Spleen (tissue), 11 donors: ENCODE measurements around the gene ATP5F1D. TPM values are rescaled to one million over a fixed set of nuclear protein-coding genes. Genes with fewer than 3 reads are reported as not detected.

Experiments used
- DNase-seq: peaks from one replicate; pipeline ENCODE4 v3.0.0-alpha.2; 2020
- H3K27ac ChIP-seq, 8 donors: fragments of 200-600 bp; sonication (generic) in 7 of 8; 1 replicate in 4 of 8; 2 replicates in 4 of 8; pipeline versions ENCODE4 v1.5.0 to v1.8.0; 2016 to 2021; ENCODE audit warnings: inconsistent platforms in 4 of 8, mild to moderate bottlenecking in 4 of 8, moderate library complexity in 1 of 8
- H3K27me3 ChIP-seq, 7 donors: fragments of 200-600 bp; sonication (generic) in 6 of 7; replicated peaks in 1 of 7; 1 replicate in 4 of 7; 2 replicates in 3 of 7; pipeline versions ENCODE4 v1.5.0 to v1.8.0; 2016 to 2021; ENCODE audit warnings: inconsistent platforms in 3 of 7, mild to moderate bottlenecking in 1 of 7
- H3K36me3 ChIP-seq, 6 donors: fragments of 200-600 bp; sonication (generic) in 5 of 6; 1 replicate in 4 of 6; 2 replicates in 2 of 6; pipeline versions ENCODE4 v1.5.0 to v1.8.0; 2016 to 2021; ENCODE audit warnings: inconsistent platforms in 2 of 6
- H3K4me1 ChIP-seq, 6 donors: fragments of 200-600 bp; sonication (generic) in 5 of 6; 1 replicate in 3 of 6; 2 replicates in 3 of 6; pipeline versions ENCODE4 v1.5.0 to v1.8.0; 2016 to 2021; ENCODE audit warnings: inconsistent platforms in 3 of 6
- H3K4me3 ChIP-seq, 8 donors: fragments of 200-600 bp; sonication (generic) in 7 of 8; 1 replicate in 4 of 8; 2 replicates in 4 of 8; pipeline versions ENCODE4 v1.5.0 to v1.8.0; 2016 to 2021; ENCODE audit warnings: inconsistent platforms in 4 of 8, mild to moderate bottlenecking in 4 of 8, moderate library complexity in 2 of 8
- H3K9me3 ChIP-seq, 8 donors: fragments of 200-600 bp; sonication (generic) in 7 of 8; 1 replicate in 4 of 8; 2 replicates in 4 of 8; pipeline versions ENCODE4 v1.5.0 to v1.8.0; 2016 to 2021; ENCODE audit warnings: inconsistent platforms in 4 of 8
- CTCF ChIP-seq, 11 experiments: fragments of 200-600 bp in 7 of 11; fragments of 450-650 bp in 4 of 11; sonication (generic) in 4 of 11; IDR thresholded peaks in 8 of 11; conservative IDR thresholded peaks in 3 of 11; 1 replicate in 7 of 11; 2 replicates in 4 of 11; pipeline versions ENCODE4 v1.4.0 to v1.8.0; 2016 to 2021; ENCODE audit warnings: antibody characterized with exemption in 11 of 11, inconsistent platforms in 4 of 11, mild to moderate bottlenecking in 1 of 11
- POLR2A ChIP-seq, 3 donors: fragments of 450-650 bp; IDR thresholded peaks; one replicate each; pipeline ENCODE4 v1.5.1; 2017; ENCODE audit warnings: antibody characterized with exemption in 3 of 3, mild to moderate bottlenecking in 1 of 3
- POLR2AphosphoS5 ChIP-seq, 3 donors: sonication (generic); formaldehyde crosslinking; IDR thresholded peaks; one replicate each; pipeline ENCODE4 v1.5.1; 2017; ENCODE audit warnings: antibody characterized with exemption in 3 of 3
- WGBS, 5 donors: extraction: QIAGEN DNeasy Blood & Tissue Kit in 3 of 5; methylation state at CpG; one replicate each; pipeline versions ENCODE4 v1.1.5 to v1.1.7; 2013 to 2018; 5-methylcytosine and 5-hydroxymethylcytosine counted together
- intact Hi-C: fragments of 100-400 bp; cut with DNase I; formaldehyde crosslinking; loops from one replicate; pipeline ENCODE4 v1.15.0; 2023; ENCODE audit warnings: low total_unique reads
- polyA plus RNA-seq, 3 donors: library from polyadenylated mRNA; stranded (reverse); fragments of 200-250 nt; gene quantifications; one replicate each; pipeline ENCODE4 v1.2.1, GENCODE V29; 2013
- total RNA-seq, 7 donors: library from RNA; depleted of rRNA in 3 of 7; stranded (reverse); fragments of >200 nt in 3 of 7; fragmentation: NEBNext Ultra II Directional in 4 of 7; extraction: Animal tissue kit (Norgen Biotek cat#: 25700) in 4 of 7; gene quantifications; one replicate each; pipeline versions ENCODE4 v1.1.0 to v1.2.1, GENCODE V29; 2016 to 2021
- donor health status: healthy with polysubstance abuse.
- donor health status: DM: no; HTN: no; CAD: no; lungs with moderate emphysema.
- donor health status: DM: no; HTN: no; CAD: no.
- donor health status: Bipolar disorder and iron deficiency.
- donor health status: healthy.
- donor health status: DM: no; HTN: no; CAD: no.
- donor health status: DM: yes; HTN: yes; CAD: no.

Gene ATP5F1D
- total and polyA plus RNA-seq, 10 donors: 49.1 to 166 (median 121) TPM

- Histone ChIP-seq H3K4me1 (peaks cover 4 to 61% (median 35%) of the 10 kb centered on the region in 6 donors), H3K27me3 (peaks cover 0 to 50% (median 44%) of the 10 kb centered on the region in 7 donors), H3K36me3 (peaks cover 0 to 31% (median 18%) of the 10 kb centered on the region in 6 donors), H3K9me3 (no peaks in the 10 kb centered on the region), H3K27ac (no peak overlapping the region), H3K4me3 (no peak overlapping the region)
- DNase-seq: no peak
- 67 to 83% (median 80%) methylated on average over 17 to 18 of the region's 18 CpGs for WGBS, 5 donors
- intact Hi-C loops: loop anchor here (10.0 kb wide), 1 partner anchor 92 kb away; no protein-coding TSS in a partner anchor
- TF ChIP-seq POLR2A (IDR thresholded peaks at IDR 0.05) (no peak), POLR2AphosphoS5 (IDR thresholded peaks at IDR 0.05) (no peak), CTCF (IDR thresholded peaks at IDR 0.05 in 8 of 11, conservative IDR thresholded peaks at IDR 0.05 in 3 of 11) (no peak)
Measured at GRCh38 chr19:1282588-1283206, 41.1 kb downstream of the ATP5F1D start.

GRCh38 chr19:1283207-1283916 is 41.8 kb downstream of the ATP5F1D start:
- Histone ChIP-seq H3K27me3 (peaks cover 0 to 57% (median 50%) of the 10 kb centered on the region in 7 donors), H3K27ac (no peak overlapping the region), H3K4me1 (peaks cover 4 to 59% (median 37%) of the 10 kb centered on the region in 6 donors), H3K9me3 (no peaks in the 10 kb centered on the region), H3K4me3 (no peak overlapping the region), H3K36me3 (peaks cover 0 to 24% (median 15%) of the 10 kb centered on the region in 6 donors)
- 46 to 76% (median 67%) methylated on average over 13 to 29 of the region's 29 CpGs for WGBS, 5 donors
- intact Hi-C loops: loop anchor here (10.0 kb wide), 1 partner anchor 91 kb away; no protein-coding TSS in a partner anchor
- DNase-seq: no peak
- TF ChIP-seq CTCF (IDR thresholded peaks at IDR 0.05 in 8 of 11, conservative IDR thresholded peaks at IDR 0.05 in 3 of 11): no peak
- TF ChIP-seq POLR2A (IDR thresholded peaks at IDR 0.05): no peak
- no peak for TF ChIP-seq POLR2AphosphoS5 (IDR thresholded peaks at IDR 0.05)

- Histone ChIP-seq H3K36me3 (peaks cover 0 to 19% (median 9%) of the 10 kb centered on the region in 6 donors), H3K4me3 (no peak overlapping the region), H3K27me3 (peaks cover 4 to 62% (median 56%) of the 10 kb centered on the region in 7 donors), H3K27ac (no peak overlapping the region), H3K9me3 (no peaks in the 10 kb centered on the region), H3K4me1 (peaks cover 4 to 55% (median 37%) of the 10 kb centered on the region in 6 donors)
- WGBS, 5 donors: 65 to 84% (median 82%) methylated on average over 8 to 12 of the region's 12 CpGs
- DNase-seq: no peak
- intact Hi-C loops: loop anchor here (10.0 kb wide), 1 partner anchor 91 kb away; no protein-coding TSS in a partner anchor
- TF ChIP-seq POLR2A (IDR thresholded peaks at IDR 0.05): no peak
- no peak for TF ChIP-seq CTCF (IDR thresholded peaks at IDR 0.05 in 8 of 11, conservative IDR thresholded peaks at IDR 0.05 in 3 of 11)
- no peak for TF ChIP-seq POLR2AphosphoS5 (IDR thresholded peaks at IDR 0.05)
Measured at GRCh38 chr19:1283917-1284292, 42.4 kb downstream of the ATP5F1D start.
